Lower lobe of right lung (tissue), 2 donors: ENCODE data around the gene BRCA1. TPM values are rescaled to one million over a fixed set of nuclear protein-coding genes. Genes with fewer than 3 reads are reported as not detected.
"Not testable (repeated sequence)": the region's sequence is repeated elsewhere in the genome, so short reads cannot be mapped to it uniquely, and the experiment has no call there.

Experiments
- ATAC-seq, 2 donors: fragments of 200-7000 bp; cut with Tn5 transposase; one replicate each; pipeline ENCODE4 v1.9.1; 2020 to 2022; ENCODE audit warnings: mild to moderate bottlenecking in 2 of 2, moderate library complexity in 2 of 2
- DNase-seq: peaks from one replicate; pipeline ENCODE4 v3.0.0-alpha.2; 2020
- H3K27ac ChIP-seq: fragments of 200-600 bp; one replicate; pipeline ENCODE4 v1.8.0; 2022
- H3K27me3 ChIP-seq: fragments of 200-600 bp; one replicate; pipeline ENCODE4 v1.8.0; 2022; ENCODE audit warnings: low read depth
- H3K36me3 ChIP-seq: fragments of 200-600 bp; one replicate; pipeline ENCODE4 v1.8.0; 2022; ENCODE audit warnings: mild to moderate bottlenecking
- H3K4me1 ChIP-seq: fragments of 200-600 bp; one replicate; pipeline ENCODE4 v1.8.0; 2022
- H3K4me3 ChIP-seq: fragments of 200-600 bp; one replicate; pipeline ENCODE4 v1.8.0; 2022; ENCODE audit warnings: mild to moderate bottlenecking
- H3K9me3 ChIP-seq: fragments of 200-600 bp; one replicate; pipeline ENCODE4 v1.8.0; 2022
- CTCF ChIP-seq: fragments of 200-600 bp; IDR thresholded peaks from one replicate; pipeline ENCODE4 v1.8.0; 2022; ENCODE audit warnings: antibody characterized with exemption, mild to moderate bottlenecking
- intact Hi-C: fragments of 100-400 bp; cut with DNase I; formaldehyde crosslinking; loops from one replicate; pipeline ENCODE4 v1.11.0; 2022
- total RNA-seq: library from RNA; stranded (reverse); fragmentation: NEBNext Ultra II Directional; extraction: Animal tissue kit (Norgen Biotek cat#: 25700); gene quantifications from one replicate; pipeline ENCODE4 v1.2.1, GENCODE V29; 2021
- donor health status: DM: no; HTN: yes; CAD: no; lungs with severe emphysema.

BRCA1 gene
- total RNA-seq, 1 donor from 2014 or later: 7.4 TPM

GRCh38 chr17:43069368-43069898 lies 55.7 kb downstream of the BRCA1 start:
- Histone ChIP-seq H3K4me1 (no peaks in the 10 kb centered on the region), H3K9me3 (no peaks in the 10 kb centered on the region), H3K27me3 (no peaks in the 10 kb centered on the region), H3K4me3 (no peak overlapping the region), H3K27ac (no peak overlapping the region), H3K36me3 (no peaks in the 10 kb centered on the region)
- no peak for ATAC-seq
- DNase-seq: no peak
- TF ChIP-seq CTCF: no peak
- intact Hi-C loops: no loop called here

DNA sequence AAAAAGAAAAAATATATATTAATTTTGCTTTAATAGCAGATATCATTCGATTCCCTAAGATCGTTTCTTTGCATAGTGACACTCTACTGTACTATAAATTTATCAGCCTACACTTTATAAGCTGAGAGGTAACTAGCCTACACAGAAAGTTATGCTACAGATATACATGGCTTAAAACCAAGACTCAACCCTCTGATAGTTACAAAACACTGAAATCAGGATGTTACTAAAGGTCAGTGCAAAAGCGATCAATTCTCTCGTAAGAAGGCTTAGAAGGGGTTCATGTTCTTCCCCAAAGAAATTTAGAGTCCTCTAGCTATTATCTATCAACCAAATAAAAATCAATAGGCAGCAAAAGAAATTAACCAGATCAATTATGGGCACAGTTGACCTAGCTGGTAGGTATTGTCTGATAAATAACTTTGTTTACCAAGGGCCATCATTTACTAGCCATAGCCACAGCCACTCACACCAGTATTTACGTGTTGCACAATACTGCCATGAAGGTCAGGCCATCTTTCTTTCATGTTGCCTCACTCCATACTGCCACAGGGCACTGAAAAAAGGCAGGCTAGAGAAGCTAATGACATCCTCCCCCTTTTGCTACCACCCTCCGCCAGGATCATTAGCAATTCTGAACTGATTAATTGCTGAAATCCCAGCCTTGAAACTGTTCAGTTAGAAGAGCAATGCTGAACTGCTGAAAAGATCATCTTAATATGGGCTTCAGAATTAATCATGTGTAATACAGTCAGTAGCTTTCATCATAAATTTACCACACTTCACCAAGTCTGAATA lies 56.4 kb downstream of the BRCA1 start:
- DNase-seq (no peak), ATAC-seq (no peak)
- H3K9me3 ChIP-seq: no peaks in the 10 kb centered on the region
- H3K36me3 ChIP-seq: no peaks in the 10 kb centered on the region
- H3K4me3 ChIP-seq: no peak overlapping the region
- H3K27me3 ChIP-seq: no peaks in the 10 kb centered on the region
- intact Hi-C loops: no loop called here
- no peak overlapping the region for H3K27ac ChIP-seq
- TF ChIP-seq CTCF: no peak
- no peaks in the 10 kb centered on the region for H3K4me1 ChIP-seq

DNA sequence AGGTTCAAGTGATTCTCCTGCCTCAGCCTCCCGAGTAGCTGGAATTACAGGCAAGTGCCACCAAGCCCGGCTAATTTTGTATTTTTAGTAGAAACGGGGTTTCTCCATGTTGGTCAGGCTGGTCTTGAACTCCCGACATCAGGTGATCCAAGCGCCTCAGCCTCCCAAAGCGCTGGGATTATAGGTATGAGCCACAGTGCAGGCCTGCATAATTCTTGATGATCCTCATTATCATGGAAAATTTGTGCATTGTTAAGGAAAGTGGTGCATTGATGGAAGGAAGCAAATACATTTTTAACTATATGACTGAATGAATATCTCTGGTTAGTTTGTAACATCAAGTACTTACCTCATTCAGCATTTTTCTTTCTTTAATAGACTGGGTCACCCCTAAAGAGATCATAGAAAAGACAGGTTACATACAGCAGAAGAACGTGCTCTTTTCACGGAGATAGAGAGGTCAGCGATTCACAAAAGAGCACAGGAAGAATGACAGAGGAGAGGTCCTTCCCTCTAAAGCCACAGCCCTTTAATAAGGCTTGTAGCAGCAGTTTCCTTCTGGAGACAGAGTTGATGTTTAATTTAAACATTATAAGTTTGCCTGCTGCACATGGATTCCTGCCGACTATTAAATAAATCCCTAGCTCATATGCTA lies 62.1 kb downstream of the BRCA1 start:
- ATAC-seq (no peak), DNase-seq (no peak)
- no peak overlapping the region for H3K4me3 ChIP-seq
- no peaks in the 10 kb centered on the region for H3K4me1 ChIP-seq
- intact Hi-C loops: no loop called here
- H3K27ac ChIP-seq: no peak overlapping the region
- TF ChIP-seq CTCF: no peak
- H3K9me3 ChIP-seq: no peaks in the 10 kb centered on the region
- no peaks in the 10 kb centered on the region for H3K27me3 ChIP-seq
- H3K36me3 ChIP-seq: no peaks in the 10 kb centered on the region

GRCh38 chr17:43056051-43056450 lies 69.1 kb downstream of the BRCA1 start:
- H3K4me1 ChIP-seq: no peaks in the 10 kb centered on the region
- H3K4me3 ChIP-seq: no peak overlapping the region
- DNase-seq (no peak), ATAC-seq (no peak)
- no peaks in the 10 kb centered on the region for H3K27me3 ChIP-seq
- no peak for TF ChIP-seq CTCF
- no peaks in the 10 kb centered on the region for H3K9me3 ChIP-seq
- no peaks in the 10 kb centered on the region for H3K36me3 ChIP-seq
- no peak overlapping the region for H3K27ac ChIP-seq
- intact Hi-C loops: no loop called here

DNA sequence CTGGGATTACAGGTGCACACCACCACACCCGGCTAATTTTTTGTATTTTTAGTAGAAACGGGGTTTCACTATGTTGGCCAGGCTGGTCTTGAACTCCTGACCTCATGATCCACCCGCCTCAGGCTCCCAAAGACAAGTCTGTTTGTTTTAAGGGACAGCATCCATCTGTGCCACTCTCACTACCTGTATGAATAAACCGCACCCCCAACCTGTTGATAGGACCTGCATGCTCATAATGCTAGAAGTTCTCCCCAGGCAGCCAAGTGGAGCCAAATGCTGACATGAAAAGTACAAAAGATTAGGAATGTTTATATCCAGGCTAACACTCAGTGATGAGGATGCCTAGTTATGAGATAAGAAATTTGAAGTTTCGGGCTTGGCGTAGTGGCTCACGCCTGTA lies 72.2 kb downstream of the BRCA1 start:
- H3K36me3 ChIP-seq, intact Hi-C loops, H3K27me3 ChIP-seq, H3K27ac ChIP-seq, DNase-seq, H3K4me1 ChIP-seq, H3K4me3 ChIP-seq, ATAC-seq, H3K9me3 ChIP-seq: not testable (repeated sequence)

DNA sequence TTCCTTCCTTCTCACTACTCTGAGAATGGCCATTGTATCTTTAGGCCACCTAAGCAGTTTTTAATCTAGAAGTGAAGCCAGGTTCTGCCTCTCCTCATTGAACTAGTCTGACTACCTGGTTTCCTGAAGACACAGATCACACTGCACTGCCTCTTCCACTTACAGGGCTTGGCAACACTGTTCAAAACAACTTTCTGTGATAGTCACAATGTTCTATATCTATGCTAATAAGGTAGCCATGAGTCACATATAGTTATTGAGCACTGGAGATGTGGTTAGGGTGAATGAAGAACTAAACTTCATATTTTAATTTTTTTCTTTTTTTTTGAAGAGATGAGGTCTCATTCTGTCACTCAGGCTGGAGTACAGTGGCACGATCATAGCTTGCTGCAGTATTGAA lies 73.2 kb downstream of the BRCA1 start:
- H3K36me3 ChIP-seq: no peaks in the 10 kb centered on the region
- no peak overlapping the region for H3K4me3 ChIP-seq
- ATAC-seq: no peak
- intact Hi-C loops: no loop called here
- H3K4me1 ChIP-seq: no peaks in the 10 kb centered on the region
- H3K9me3 ChIP-seq: no peaks in the 10 kb centered on the region
- no peaks in the 10 kb centered on the region for H3K27me3 ChIP-seq
- DNase-seq: no peak
- TF ChIP-seq CTCF: no peak
- H3K27ac ChIP-seq: no peak overlapping the region
